SK-N-SH (cell line): ENCODE data around the gene RAB26. TPM values are rescaled to one million over a fixed set of nuclear protein-coding genes. Genes with fewer than 3 reads are reported as not detected.

Experiments used
- CTCF ChIA-PET: fragments of 300-600, 350-600 bp; formaldehyde crosslinking; extraction: SDS; loops from one replicate; lab custom pipeline; 2021; lab: Yijun Ruan, JAX
- POLR2A ChIA-PET: fragments of 350-600 bp; sonication (Branson Sonifier 250); formaldehyde crosslinking; extraction: SDS; loops from one replicate; lab custom pipeline; 2020; ENCODE audit warnings: antibody characterized with exemption, inconsistent platforms; lab: Yijun Ruan, JAX
- DNase-seq: peaks from one replicate; pipeline ENCODE4 v3.0.0; 2012
- H2AFZ ChIP-seq: fragments of 200-600 bp; sonication (generic); 2 replicates; pipeline ENCODE4 v1.8.1; 2016; ENCODE audit warnings: antibody characterized with exemption, mild to moderate bottlenecking, low read depth
- H3F3A ChIP-seq: fragments of 200-600 bp; sonication (generic); replicated peaks from 2 replicates; pipeline ENCODE3; 2016; ENCODE audit warnings: antibody characterized with exemption, mild to moderate bottlenecking; ENCODE audit not compliant: insufficient read depth
- H3K27ac ChIP-seq, 2 experiments: fragments of 200-500 bp in 1 of 2; fragments of 200-600 bp in 1 of 2; sonication (Bioruptor generic) in 1 of 2; sonication (generic), shearing (Covaris generic) in 1 of 2; 2 replicates each; pipeline versions ENCODE4 v1.5.1 to v1.6.1; 2014 to 2016; ENCODE audit warnings: low read depth in 2 of 2, inconsistent platforms in 1 of 2, low read length in 1 of 2, mild to moderate bottlenecking in 1 of 2, mixed read lengths in 1 of 2
- H3K27me3 ChIP-seq: fragments of 200-600 bp; sonication (generic), shearing (Covaris generic); 2 replicates; pipeline ENCODE4 v1.6.1; 2016; ENCODE audit warnings: mixed run types; ENCODE audit not compliant: insufficient read depth
- H3K36me3 ChIP-seq, 2 experiments: fragments of 200-500 bp in 1 of 2; fragments of 200-600 bp in 1 of 2; sonication (Bioruptor generic) in 1 of 2; sonication (generic) in 1 of 2; replicated peaks in 1 of 2; 2 replicates each; pipeline versions ENCODE3 to v1.5.1; 2014 to 2016; ENCODE audit warnings: low read length in 1 of 2, mild to moderate bottlenecking in 1 of 2; ENCODE audit not compliant: insufficient read depth in 2 of 2, control insufficient read depth in 1 of 2
- H3K4me1 ChIP-seq, 2 experiments: fragments of 200-500 bp in 1 of 2; fragments of 200-600 bp in 1 of 2; sonication (Bioruptor generic) in 1 of 2; sonication (generic), shearing (Covaris generic) in 1 of 2; 2 replicates each; pipeline versions ENCODE4 v1.5.1 to v1.6.1; 2014 to 2016; ENCODE audit warnings: low read depth in 1 of 2, low read length in 1 of 2, mixed run types in 1 of 2; ENCODE audit not compliant: insufficient read depth in 2 of 2, control insufficient read depth in 1 of 2
- H3K4me2 ChIP-seq: fragments of 200-600 bp; sonication (generic), shearing (Covaris generic); 2 replicates; pipeline ENCODE4 v1.6.1; 2017; ENCODE audit warnings: mixed run types
- H3K4me3 ChIP-seq, 2 experiments: fragments of 200-500 bp in 1 of 2; fragments of 200-600 bp in 1 of 2; sonication (Bioruptor generic) in 1 of 2; sonication (generic), shearing (Covaris generic) in 1 of 2; 2 replicates each; pipeline versions ENCODE4 v1.5.1 to v1.8.1; 2014 to 2016; ENCODE audit warnings: low read depth in 2 of 2, inconsistent platforms in 1 of 2, low read length in 1 of 2, mild to moderate bottlenecking in 1 of 2, mixed read lengths in 1 of 2, moderate library complexity in 1 of 2
- H3K79me2 ChIP-seq: fragments of 200-600 bp; sonication (generic); 2 replicates; pipeline ENCODE4 v1.8.1; 2017; ENCODE audit warnings: mild to moderate bottlenecking; ENCODE audit not compliant: insufficient read depth
- H3K9ac ChIP-seq: fragments of 200-600 bp; sonication (generic); 2 replicates; pipeline ENCODE4 v1.6.1; 2017; ENCODE audit warnings: mixed run types
- H3K9me2 ChIP-seq: fragments of 200-600 bp; sonication (generic); 2 replicates; pipeline ENCODE4 v1.6.1; 2017; ENCODE audit warnings: mixed run types
- H3K9me3 ChIP-seq: fragments of 200-600 bp; sonication (generic); 2 replicates; pipeline ENCODE4 v1.6.1; 2017; ENCODE audit warnings: mixed run types, mild to moderate bottlenecking, moderate library complexity
- H4K20me1 ChIP-seq: fragments of 200-600 bp; sonication (generic); 2 replicates; pipeline ENCODE4 v1.6.1; 2017; ENCODE audit warnings: mild to moderate bottlenecking, mixed run types; ENCODE audit not compliant: insufficient read depth
- GABPA ChIP-seq: IDR thresholded peaks from 2 replicates; pipeline ENCODE4 v1.4.0; 2012; ENCODE audit warnings: low read depth, mild to moderate bottlenecking
- MEF2A ChIP-seq: IDR thresholded peaks from 2 replicates; pipeline ENCODE4 v1.4.0; 2012; ENCODE audit warnings: low read depth, borderline replicate concordance
- NFIC ChIP-seq: IDR thresholded peaks from 2 replicates; pipeline ENCODE4 v1.4.0; 2012; ENCODE audit warnings: borderline replicate concordance
- NRF1 ChIP-seq: IDR thresholded peaks from 2 replicates; pipeline ENCODE4 v1.6.1; 2012; ENCODE audit warnings: low read depth, mild to moderate bottlenecking, low read length
- POLR2AphosphoS5 ChIP-seq: IDR thresholded peaks from 2 replicates; pipeline ENCODE4 v1.6.1; 2012; ENCODE audit warnings: low read depth, low read length
- RFX5 ChIP-seq: IDR thresholded peaks from 2 replicates; pipeline ENCODE4 v1.6.1; 2012; ENCODE audit warnings: mild to moderate bottlenecking, improper control_type of control experiment, low read length
- SIN3A ChIP-seq: IDR thresholded peaks from 2 replicates; pipeline ENCODE4 v1.6.1; 2012; ENCODE audit warnings: low read depth, mild to moderate bottlenecking, low read length, moderate library complexity, borderline replicate concordance
- TAF1 ChIP-seq: IDR thresholded peaks from 2 replicates; pipeline ENCODE4 v1.6.1; 2012; ENCODE audit warnings: low read depth, mild to moderate bottlenecking, low read length, moderate library complexity, borderline replicate concordance
- TCF12 ChIP-seq: IDR thresholded peaks from 2 replicates; pipeline ENCODE4 v1.4.0; 2012
- YY1 ChIP-seq: IDR thresholded peaks from 2 replicates; pipeline ENCODE4 v1.4.0; 2012; ENCODE audit warnings: low read depth, mild to moderate bottlenecking
- WGBS: methylation state at CpG from one replicate; pipeline ENCODE4 v1.1.6; 2017; ENCODE audit warnings: low lambda C conversion rate; 5-methylcytosine and 5-hydroxymethylcytosine counted together
- polyA plus RNA-seq, 3 experiments: library from polyadenylated mRNA; depleted of rRNA; stranded (reverse); fragments of >200 nt; gene quantifications; 2 replicates each; pipeline ENCODE4 v1.2.3, GENCODE V29; 2012
- TF ChIP-seq, protein P1 (sequence below): IDR thresholded peaks from 2 replicates; pipeline ENCODE4 v1.4.0; 2012; ENCODE audit warnings: low read depth, borderline replicate concordance
- TF ChIP-seq, protein P2 (sequence below): IDR thresholded peaks from 2 replicates; pipeline ENCODE4 v1.4.0; 2012; ENCODE audit warnings: low read depth, borderline replicate concordance
- TF ChIP-seq, protein P3 (sequence below): IDR thresholded peaks from 2 replicates; pipeline ENCODE4 v1.4.0; 2012; ENCODE audit warnings: low read depth
- TF ChIP-seq, protein P4 (sequence below): fragments of 150-350 bp; IDR thresholded peaks from 2 replicates; pipeline ENCODE4 v1.6.1; 2017; ENCODE audit warnings: antibody characterized with exemption, low read length, low read depth, borderline replicate concordance
- TF ChIP-seq, protein P5 (sequence below): IDR thresholded peaks from 2 replicates; pipeline ENCODE4; 2012

The RAB26 gene
- polyA plus RNA-seq, 1 of the 3 experiments (the other 2 are of a cell fraction) = 14.3 TPM

DNA sequence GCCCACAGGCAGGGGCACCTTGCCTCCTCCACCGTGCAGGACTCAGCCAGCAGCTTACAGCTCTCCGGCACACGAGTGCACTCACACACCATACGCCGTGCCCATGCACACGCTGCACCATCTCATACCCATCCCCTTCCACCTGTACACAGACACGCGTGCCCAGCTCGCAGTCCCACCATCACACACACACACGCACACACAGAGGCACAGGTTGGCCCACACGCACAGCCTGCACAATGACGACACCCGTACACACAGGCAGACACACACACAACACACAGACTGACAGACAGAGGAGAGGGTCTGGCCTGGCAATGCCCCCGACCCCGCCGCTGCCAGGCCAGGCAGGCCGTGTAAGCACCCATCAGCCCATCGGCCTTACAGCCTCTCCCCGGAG is 35.9 kb downstream of the RAB26 start:
- POLR2A ChIA-PET = interaction anchor here (1.3 kb wide), 1 partner anchor 29 kb away, joined by 4 read pairs; the partner anchor contains the start of gene TRAF7
- Histone ChIP-seq H3K4me3 (no peak overlapping the region), H2AFZ (no peak overlapping the region), H3K79me2 (no peaks in the 10 kb centered on the region), H3K27ac (no peak overlapping the region), H3K9me2 (no peaks in the 10 kb centered on the region), H3F3A (no peaks in the 10 kb centered on the region), H3K9me3 (no peaks in the 10 kb centered on the region), H3K27me3 (no peaks in the 10 kb centered on the region), H3K9ac (no peak overlapping the region), H3K4me1 (no peaks in the 10 kb centered on the region), H4K20me1 (no peaks in the 10 kb centered on the region), H3K4me2 (no peak overlapping the region), H3K36me3 (peaks cover 0 to 2% of the 10 kb centered on the region in 2 experiments)
- CTCF ChIA-PET = interaction anchor here (3.9 kb wide), 1 partner anchor 11 kb away, joined by 19 read pairs; the partner anchor contains the start of gene CASKIN1
- DNase-seq = no peak
- TF ChIP-seq, protein P1, sequence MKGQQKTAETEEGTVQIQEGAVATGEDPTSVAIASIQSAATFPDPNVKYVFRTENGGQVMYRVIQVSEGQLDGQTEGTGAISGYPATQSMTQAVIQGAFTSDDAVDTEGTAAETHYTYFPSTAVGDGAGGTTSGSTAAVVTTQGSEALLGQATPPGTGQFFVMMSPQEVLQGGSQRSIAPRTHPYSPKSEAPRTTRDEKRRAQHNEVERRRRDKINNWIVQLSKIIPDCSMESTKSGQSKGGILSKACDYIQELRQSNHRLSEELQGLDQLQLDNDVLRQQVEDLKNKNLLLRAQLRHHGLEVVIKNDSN = no peak
- TF ChIP-seq, protein P2, sequence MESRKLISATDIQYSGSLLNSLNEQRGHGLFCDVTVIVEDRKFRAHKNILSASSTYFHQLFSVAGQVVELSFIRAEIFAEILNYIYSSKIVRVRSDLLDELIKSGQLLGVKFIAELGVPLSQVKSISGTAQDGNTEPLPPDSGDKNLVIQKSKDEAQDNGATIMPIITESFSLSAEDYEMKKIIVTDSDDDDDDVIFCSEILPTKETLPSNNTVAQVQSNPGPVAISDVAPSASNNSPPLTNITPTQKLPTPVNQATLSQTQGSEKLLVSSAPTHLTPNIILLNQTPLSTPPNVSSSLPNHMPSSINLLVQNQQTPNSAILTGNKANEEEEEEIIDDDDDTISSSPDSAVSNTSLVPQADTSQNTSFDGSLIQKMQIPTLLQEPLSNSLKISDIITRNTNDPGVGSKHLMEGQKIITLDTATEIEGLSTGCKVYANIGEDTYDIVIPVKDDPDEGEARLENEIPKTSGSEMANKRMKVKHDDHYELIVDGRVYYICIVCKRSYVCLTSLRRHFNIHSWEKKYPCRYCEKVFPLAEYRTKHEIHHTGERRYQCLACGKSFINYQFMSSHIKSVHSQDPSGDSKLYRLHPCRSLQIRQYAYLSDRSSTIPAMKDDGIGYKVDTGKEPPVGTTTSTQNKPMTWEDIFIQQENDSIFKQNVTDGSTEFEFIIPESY = no peak
- TF ChIP-seq SIN3A (no peak), GABPA (no peak), RFX5 (no peak), NRF1 (no peak), MEF2A (no peak), YY1 (no peak), NFIC (no peak), TCF12 (no peak), TAF1 (no peak), POLR2AphosphoS5 (no peak)
- TF ChIP-seq, protein P3, sequence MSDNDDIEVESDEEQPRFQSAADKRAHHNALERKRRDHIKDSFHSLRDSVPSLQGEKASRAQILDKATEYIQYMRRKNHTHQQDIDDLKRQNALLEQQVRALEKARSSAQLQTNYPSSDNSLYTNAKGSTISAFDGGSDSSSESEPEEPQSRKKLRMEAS = no peak
- TF ChIP-seq, protein P4, sequence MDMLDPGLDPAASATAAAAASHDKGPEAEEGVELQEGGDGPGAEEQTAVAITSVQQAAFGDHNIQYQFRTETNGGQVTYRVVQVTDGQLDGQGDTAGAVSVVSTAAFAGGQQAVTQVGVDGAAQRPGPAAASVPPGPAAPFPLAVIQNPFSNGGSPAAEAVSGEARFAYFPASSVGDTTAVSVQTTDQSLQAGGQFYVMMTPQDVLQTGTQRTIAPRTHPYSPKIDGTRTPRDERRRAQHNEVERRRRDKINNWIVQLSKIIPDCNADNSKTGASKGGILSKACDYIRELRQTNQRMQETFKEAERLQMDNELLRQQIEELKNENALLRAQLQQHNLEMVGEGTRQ = no peak
- TF ChIP-seq, protein P5, sequence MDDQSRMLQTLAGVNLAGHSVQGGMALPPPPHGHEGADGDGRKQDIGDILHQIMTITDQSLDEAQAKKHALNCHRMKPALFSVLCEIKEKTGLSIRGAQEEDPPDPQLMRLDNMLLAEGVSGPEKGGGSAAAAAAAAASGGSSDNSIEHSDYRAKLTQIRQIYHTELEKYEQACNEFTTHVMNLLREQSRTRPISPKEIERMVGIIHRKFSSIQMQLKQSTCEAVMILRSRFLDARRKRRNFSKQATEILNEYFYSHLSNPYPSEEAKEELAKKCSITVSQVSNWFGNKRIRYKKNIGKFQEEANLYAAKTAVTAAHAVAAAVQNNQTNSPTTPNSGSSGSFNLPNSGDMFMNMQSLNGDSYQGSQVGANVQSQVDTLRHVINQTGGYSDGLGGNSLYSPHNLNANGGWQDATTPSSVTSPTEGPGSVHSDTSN = no peak
- 96% methylated on average over 13 of the region's 19 CpGs for WGBS
